Adrenal gland (tissue), 5 donors: ENCODE data around the gene TIRAP.
"Not testable (repeated sequence)": the region's sequence is repeated elsewhere in the genome, so short reads cannot be mapped to it uniquely, and the experiment has no call there.

Source experiments
- POLR2A ChIP-seq, 2 donors: fragments of 450-650 bp; IDR thresholded peaks; one replicate each; pipeline ENCODE4 v1.6.1; 2017; ENCODE audit warnings: antibody characterized with exemption in 2 of 2, mild to moderate bottlenecking in 2 of 2, moderate library complexity in 1 of 2
- TF ChIP-seq, protein P1 (sequence below), 6 experiments: fragments of 450-650 bp in 4 of 6; fragments of 200-600 bp in 2 of 6; sonication (generic) in 1 of 6; IDR thresholded peaks; 1 replicate in 5 of 6; 2 replicates in 1 of 6; pipeline versions ENCODE4 v1.5.1 to v1.8.0; 2016 to 2021; ENCODE audit warnings: antibody characterized with exemption in 6 of 6, mild to moderate bottlenecking in 2 of 6, moderate library complexity in 1 of 6
- donor health status: DM: no; HTN: no; CAD: no.

DNA sequence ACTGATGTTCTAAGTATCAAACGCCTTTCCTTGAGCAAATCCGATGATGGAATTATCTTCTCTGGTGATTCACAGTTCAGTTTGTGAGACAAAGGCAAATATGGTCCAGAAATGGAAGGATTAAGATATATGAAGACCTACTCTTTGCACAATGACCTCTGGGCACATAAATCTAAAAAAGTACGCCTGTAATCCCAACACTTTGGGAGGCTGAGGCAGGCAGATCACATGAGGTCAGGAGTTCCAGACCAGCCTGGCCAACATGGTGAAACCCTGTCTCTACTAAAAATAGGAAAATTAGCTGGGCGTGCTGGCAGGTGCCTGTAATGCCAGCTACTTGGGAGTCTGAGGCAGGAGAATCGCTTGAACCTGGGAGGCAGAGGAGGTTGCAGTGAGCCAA lies 27.4 kb upstream of the TIRAP start:
- TF ChIP-seq POLR2A (IDR thresholded peaks at IDR 0.05): not testable (repeated sequence)
- TF ChIP-seq, protein P1, sequence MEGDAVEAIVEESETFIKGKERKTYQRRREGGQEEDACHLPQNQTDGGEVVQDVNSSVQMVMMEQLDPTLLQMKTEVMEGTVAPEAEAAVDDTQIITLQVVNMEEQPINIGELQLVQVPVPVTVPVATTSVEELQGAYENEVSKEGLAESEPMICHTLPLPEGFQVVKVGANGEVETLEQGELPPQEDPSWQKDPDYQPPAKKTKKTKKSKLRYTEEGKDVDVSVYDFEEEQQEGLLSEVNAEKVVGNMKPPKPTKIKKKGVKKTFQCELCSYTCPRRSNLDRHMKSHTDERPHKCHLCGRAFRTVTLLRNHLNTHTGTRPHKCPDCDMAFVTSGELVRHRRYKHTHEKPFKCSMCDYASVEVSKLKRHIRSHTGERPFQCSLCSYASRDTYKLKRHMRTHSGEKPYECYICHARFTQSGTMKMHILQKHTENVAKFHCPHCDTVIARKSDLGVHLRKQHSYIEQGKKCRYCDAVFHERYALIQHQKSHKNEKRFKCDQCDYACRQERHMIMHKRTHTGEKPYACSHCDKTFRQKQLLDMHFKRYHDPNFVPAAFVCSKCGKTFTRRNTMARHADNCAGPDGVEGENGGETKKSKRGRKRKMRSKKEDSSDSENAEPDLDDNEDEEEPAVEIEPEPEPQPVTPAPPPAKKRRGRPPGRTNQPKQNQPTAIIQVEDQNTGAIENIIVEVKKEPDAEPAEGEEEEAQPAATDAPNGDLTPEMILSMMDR (IDR thresholded peaks at IDR 0.05): not testable (repeated sequence)
